Mesenchymal stem cell (in vitro differentiated cells and primary cell): Measurements from ENCODE around the gene LMOD3.

Experiments used
- DNase-seq: peaks from one replicate; pipeline ENCODE4 v3.0.0-alpha.2; 2013
- H2AFZ ChIP-seq: one replicate; pipeline ENCODE4 v1.6.1; 2013; ENCODE audit warnings: low read depth, mild to moderate bottlenecking, control low read depth, inconsistent platforms, low read length, moderate library complexity
- H2AK5ac ChIP-seq: 2 replicates; pipeline ENCODE4 v1.6.1; 2013; ENCODE audit warnings: low read length, moderate library complexity, mild to moderate bottlenecking, inconsistent platforms; ENCODE audit not compliant: severe bottlenecking
- H2BK120ac ChIP-seq: one replicate; pipeline ENCODE4 v1.6.1; 2013; ENCODE audit warnings: low read depth, mild to moderate bottlenecking, inconsistent platforms, low read length, moderate library complexity
- H2BK12ac ChIP-seq, 2 experiments: one replicate each; pipeline ENCODE4 v1.6.1; 2013; ENCODE audit warnings: inconsistent platforms in 2 of 2, low read length in 2 of 2, mild to moderate bottlenecking in 2 of 2, moderate library complexity in 2 of 2, control low read depth in 1 of 2
- H2BK15ac ChIP-seq: one replicate; pipeline ENCODE4 v1.6.1; 2013; ENCODE audit warnings: mild to moderate bottlenecking, low read depth, inconsistent platforms; ENCODE audit not compliant: poor library complexity, severe bottlenecking
- H2BK5ac ChIP-seq: 2 replicates; pipeline ENCODE4 v1.6.1; 2013; ENCODE audit warnings: low read depth, mild to moderate bottlenecking, low read length, control low read depth, inconsistent platforms; ENCODE audit not compliant: poor library complexity, severe bottlenecking
- H3K14ac ChIP-seq, 2 experiments: one replicate each; pipeline ENCODE4 v1.6.1; 2013; ENCODE audit warnings: inconsistent platforms in 2 of 2, low read length in 2 of 2, control low read depth in 1 of 2, mild to moderate bottlenecking in 1 of 2, moderate library complexity in 1 of 2
- H3K18ac ChIP-seq, 2 experiments: one replicate each; pipeline ENCODE4 v1.6.1; 2013; ENCODE audit warnings: inconsistent platforms in 2 of 2, low read length in 2 of 2, control low read depth in 1 of 2, low read depth in 1 of 2, mild to moderate bottlenecking in 1 of 2
- H3K23ac ChIP-seq, 2 experiments: one replicate each; pipeline ENCODE4 v1.6.1; 2013; ENCODE audit warnings: inconsistent platforms in 2 of 2, low read length in 2 of 2, mild to moderate bottlenecking in 2 of 2, moderate library complexity in 2 of 2, control low read depth in 1 of 2
- H3K27ac ChIP-seq: 2 replicates; pipeline ENCODE4 v1.5.1; 2013; ENCODE audit warnings: mild to moderate bottlenecking, moderate library complexity, low read length, control low read depth, inconsistent platforms; ENCODE audit not compliant: poor library complexity, severe bottlenecking
- H3K27me3 ChIP-seq, 2 experiments: 2 replicates each; pipeline versions ENCODE4 v1.6.1 to v1.7.0; 2013; ENCODE audit warnings: low read length in 2 of 2, mild to moderate bottlenecking in 2 of 2, moderate library complexity in 2 of 2, control low read depth in 1 of 2, inconsistent platforms in 1 of 2; ENCODE audit not compliant: control insufficient read depth in 1 of 2, insufficient read depth in 1 of 2
- H3K36me3 ChIP-seq, 2 experiments: 2 replicates each; pipeline versions ENCODE4 v1.6.1 to v1.7.0; 2013; ENCODE audit warnings: low read length in 2 of 2, control low read depth in 1 of 2, inconsistent platforms in 1 of 2, low read depth in 1 of 2, mild to moderate bottlenecking in 1 of 2; ENCODE audit not compliant: insufficient read depth in 2 of 2, control insufficient read depth in 1 of 2
- H3K4ac ChIP-seq, 2 experiments: one replicate each; pipeline ENCODE4 v1.6.1; 2013; ENCODE audit warnings: inconsistent platforms in 2 of 2, low read length in 2 of 2, mild to moderate bottlenecking in 2 of 2, moderate library complexity in 2 of 2, control low read depth in 1 of 2, low read depth in 1 of 2
- H3K4me1 ChIP-seq: 2 replicates; pipeline ENCODE4 v1.6.1; 2013; ENCODE audit warnings: low read depth, low read length, control low read depth; ENCODE audit not compliant: control insufficient read depth, insufficient read depth
- H3K4me2 ChIP-seq: 2 replicates; pipeline ENCODE4 v1.6.1; 2013; ENCODE audit warnings: low read length, mild to moderate bottlenecking, inconsistent platforms; ENCODE audit not compliant: poor library complexity, severe bottlenecking
- H3K4me3 ChIP-seq, 2 experiments: 2 replicates each; pipeline versions ENCODE4 v1.5.1 to v1.7.0; 2013; ENCODE audit warnings: low read length in 2 of 2, mild to moderate bottlenecking in 2 of 2, control low read depth in 1 of 2, low read depth in 1 of 2; ENCODE audit not compliant: insufficient read depth in 1 of 2
- H3K79me1 ChIP-seq: replicated peaks from 2 replicates; pipeline ENCODE4 v1.6.1; 2013; ENCODE audit warnings: mild to moderate bottlenecking, control low read depth, low read length, inconsistent platforms; ENCODE audit not compliant: poor library complexity, severe bottlenecking
- H3K9ac ChIP-seq: 2 replicates; pipeline ENCODE4 v1.7.0; 2013; ENCODE audit warnings: mild to moderate bottlenecking, low read length, moderate library complexity
- H3K9me3 ChIP-seq: 2 replicates; pipeline ENCODE4 v1.7.0; 2013; ENCODE audit warnings: mild to moderate bottlenecking, low read length; ENCODE audit not compliant: control insufficient read depth
- H4K8ac ChIP-seq: one replicate; pipeline ENCODE4 v1.6.1; 2013; ENCODE audit warnings: inconsistent platforms, mild to moderate bottlenecking, low read length, moderate library complexity
- H4K91ac ChIP-seq: one replicate; pipeline ENCODE4 v1.6.1; 2013; ENCODE audit warnings: mild to moderate bottlenecking, low read length, inconsistent platforms
- WGBS: methylation state at CpG from one replicate; pipeline ENCODE4 v1.1.7; 2013; ENCODE audit warnings: mixed read lengths; 5-methylcytosine and 5-hydroxymethylcytosine counted together

Gene LMOD3

GRCh38 chr3:69088063-69088462 is 34.3 kb downstream of the LMOD3 start:
- Histone ChIP-seq H3K36me3 (peaks cover 0 to 36% of the 10 kb centered on the region in 2 experiments), H3K9ac (peak overlapping the region; percentile 96), H4K8ac (no peak overlapping the region), H2BK120ac (no peak overlapping the region), H2BK12ac (peak overlapping the region in 1 of 2 experiments; percentile 78), H3K23ac (no peak overlapping the region), H2BK15ac (no peak overlapping the region), H3K9me3 (no peaks in the 10 kb centered on the region), H3K4me1 (peaks cover 23% of the 10 kb centered on the region), H3K4me3 (peak overlapping the region in 1 of 2 experiments; percentile 94), H3K27me3 (no peaks in the 10 kb centered on the region), H3K79me1 (no peaks in the 10 kb centered on the region), H4K91ac (no peak overlapping the region), H2AK5ac (no peak overlapping the region), H2AFZ (no peak overlapping the region), H2BK5ac (no peak overlapping the region), H3K14ac (no peak overlapping the region), H3K27ac (peak overlapping the region; percentile 53), H3K4me2 (peak overlapping the region; percentile 1), H3K4ac (peak overlapping the region in 1 of 2 experiments; percentile 67), H3K18ac (peak overlapping the region in 1 of 2 experiments; percentile 23)
- peak; percentile 73 for DNase-seq
- WGBS: 43% methylated on average over 1 of the region's 2 CpGs

GRCh38 chr3:69087030-69087791 is 35.2 kb downstream of the LMOD3 start:
- H3K4me1 ChIP-seq: peaks cover 21% of the 10 kb centered on the region
- no peak overlapping the region for H2BK5ac ChIP-seq
- no peaks in the 10 kb centered on the region for H3K27me3 ChIP-seq
- no peak overlapping the region for H2BK15ac ChIP-seq
- peak overlapping the region; percentile 96 for H3K9ac ChIP-seq
- H4K8ac ChIP-seq: no peak overlapping the region
- H3K14ac ChIP-seq: no peak overlapping the region
- no peak overlapping the region for H2BK120ac ChIP-seq
- peak overlapping the region in 1 of 2 experiments; percentile 6 for H2BK12ac ChIP-seq
- peak overlapping the region; percentile 90 for H3K27ac ChIP-seq
- no peak for DNase-seq
- H3K23ac ChIP-seq: no peak overlapping the region
- peak overlapping the region in 1 of 2 experiments; percentile 51 for H3K18ac ChIP-seq
- no peaks in the 10 kb centered on the region for H3K79me1 ChIP-seq
- no peaks in the 10 kb centered on the region for H3K9me3 ChIP-seq
- no peak overlapping the region for H2AFZ ChIP-seq
- H2AK5ac ChIP-seq: peak overlapping the region; percentile 65
- no peak overlapping the region for H3K4ac ChIP-seq
- H3K4me2 ChIP-seq: peak overlapping the region; percentile 68
- no peak overlapping the region for H4K91ac ChIP-seq
- H3K36me3 ChIP-seq: peaks cover 0 to 33% of the 10 kb centered on the region in 2 experiments
- 87% methylated on average over 3 of the region's 3 CpGs for WGBS
- H3K4me3 ChIP-seq: peak overlapping the region in 1 of 2 experiments; percentile 94

GRCh38 chr3:69085833-69086722 is 36.3 kb downstream of the LMOD3 start:
- H3K14ac ChIP-seq: peak overlapping the region in 1 of 2 experiments; percentile 19
- H4K8ac ChIP-seq: peak overlapping the region; percentile 25
- no peak overlapping the region for H2BK120ac ChIP-seq
- H3K23ac ChIP-seq: peak overlapping the region in 1 of 2 experiments; percentile 57
- H3K27me3 ChIP-seq: no peaks in the 10 kb centered on the region
- H3K4me3 ChIP-seq: peak overlapping the region; percentile 77 to 94
- H2AK5ac ChIP-seq: peak overlapping the region; percentile 35
- H3K79me1 ChIP-seq: peaks cover 4% of the 10 kb centered on the region
- no peak overlapping the region for H2AFZ ChIP-seq
- peak; percentile 88 for DNase-seq
- no peaks in the 10 kb centered on the region for H3K9me3 ChIP-seq
- H3K4me1 ChIP-seq: peaks cover 20% of the 10 kb centered on the region
- peak overlapping the region in 1 of 2 experiments; percentile 40 for H2BK12ac ChIP-seq
- H3K36me3 ChIP-seq: peaks cover 0 to 22% of the 10 kb centered on the region in 2 experiments
- H3K18ac ChIP-seq: peak overlapping the region; percentile 16 to 92
- 24% methylated on average over 6 of the region's 8 CpGs for WGBS
- H3K4ac ChIP-seq: peak overlapping the region; percentile 51 to 88
- H2BK5ac ChIP-seq: peak overlapping the region; percentile 34
- peak overlapping the region; percentile 90 for H3K27ac ChIP-seq
- H3K4me2 ChIP-seq: peak overlapping the region; percentile 80
- no peak overlapping the region for H2BK15ac ChIP-seq
- no peak overlapping the region for H4K91ac ChIP-seq
- peak overlapping the region; percentile 96 for H3K9ac ChIP-seq
